OCI-LY3 (cell line): ENCODE data around the gene POMT2.

Experiments
- EZH2phosphoT487 ChIP-seq: fragments of 200-600 bp; shearing (Covaris generic); IDR thresholded peaks from 2 replicates; pipeline ENCODE4 v1.6.1; 2018; ENCODE audit warnings: antibody characterized with exemption, mixed run types, low read depth
- TF ChIP-seq, protein P1 (sequence below): fragments of 200-600, 300-600 bp; sonication (generic); IDR thresholded peaks from 2 replicates; pipeline ENCODE4 v1.5.1; 2014; ENCODE audit warnings: antibody characterized with exemption, low read length, low read depth

DNA sequence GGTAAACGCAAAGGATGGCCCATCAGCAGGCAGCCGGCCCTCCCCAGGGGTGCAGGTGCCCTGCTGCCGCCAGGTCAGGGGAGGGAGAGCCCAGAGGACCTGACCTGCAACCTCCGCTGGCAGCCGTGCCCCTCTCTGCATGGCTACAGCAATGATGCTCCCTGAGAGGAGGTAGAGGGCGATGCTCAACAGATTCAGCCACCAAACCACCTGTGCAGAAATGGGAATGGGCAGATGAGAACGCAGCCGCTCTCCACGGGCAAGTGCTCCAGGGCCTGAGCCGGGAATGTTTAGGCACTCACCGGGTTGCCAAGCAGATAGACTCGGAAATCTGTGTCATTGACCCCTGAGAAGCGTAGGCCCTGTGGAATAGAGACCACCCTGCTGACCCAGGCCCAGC is 41.0 kb downstream of the POMT2 start:
- TF ChIP-seq, protein P1, sequence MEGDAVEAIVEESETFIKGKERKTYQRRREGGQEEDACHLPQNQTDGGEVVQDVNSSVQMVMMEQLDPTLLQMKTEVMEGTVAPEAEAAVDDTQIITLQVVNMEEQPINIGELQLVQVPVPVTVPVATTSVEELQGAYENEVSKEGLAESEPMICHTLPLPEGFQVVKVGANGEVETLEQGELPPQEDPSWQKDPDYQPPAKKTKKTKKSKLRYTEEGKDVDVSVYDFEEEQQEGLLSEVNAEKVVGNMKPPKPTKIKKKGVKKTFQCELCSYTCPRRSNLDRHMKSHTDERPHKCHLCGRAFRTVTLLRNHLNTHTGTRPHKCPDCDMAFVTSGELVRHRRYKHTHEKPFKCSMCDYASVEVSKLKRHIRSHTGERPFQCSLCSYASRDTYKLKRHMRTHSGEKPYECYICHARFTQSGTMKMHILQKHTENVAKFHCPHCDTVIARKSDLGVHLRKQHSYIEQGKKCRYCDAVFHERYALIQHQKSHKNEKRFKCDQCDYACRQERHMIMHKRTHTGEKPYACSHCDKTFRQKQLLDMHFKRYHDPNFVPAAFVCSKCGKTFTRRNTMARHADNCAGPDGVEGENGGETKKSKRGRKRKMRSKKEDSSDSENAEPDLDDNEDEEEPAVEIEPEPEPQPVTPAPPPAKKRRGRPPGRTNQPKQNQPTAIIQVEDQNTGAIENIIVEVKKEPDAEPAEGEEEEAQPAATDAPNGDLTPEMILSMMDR: no peak
- no peak for TF ChIP-seq EZH2phosphoT487
